Upper lobe of left lung (tissue), 4 donors: ENCODE results near the gene STARD10.
A peak's percentile ranks its signal among the peaks of the same experiment; 100 is the strongest.

Experiments used
- CTCF ChIP-seq, 6 experiments: fragments of 450-650 bp in 4 of 6; fragments of 200-600 bp in 2 of 6; sonication (generic) in 2 of 6; IDR thresholded peaks; one replicate each; pipeline ENCODE4 v1.5.1; 2016 to 2019; ENCODE audit warnings: antibody characterized with exemption in 6 of 6
- EP300 ChIP-seq, 4 donors: sonication (generic); formaldehyde crosslinking; IDR thresholded peaks; one replicate each; pipeline ENCODE4 v1.5.1; 2017; ENCODE audit warnings: antibody characterized with exemption in 4 of 4, control low read depth in 2 of 4
- POLR2A ChIP-seq, 4 donors: fragments of 450-650 bp; IDR thresholded peaks; one replicate each; pipeline ENCODE4 v1.5.1; 2016 to 2017; ENCODE audit warnings: antibody characterized with exemption in 4 of 4, mild to moderate bottlenecking in 2 of 4
- POLR2AphosphoS5 ChIP-seq, 2 donors: sonication (generic); formaldehyde crosslinking; IDR thresholded peaks; one replicate each; pipeline ENCODE4 v1.5.1; 2017; ENCODE audit warnings: antibody characterized with exemption in 2 of 2

DNA sequence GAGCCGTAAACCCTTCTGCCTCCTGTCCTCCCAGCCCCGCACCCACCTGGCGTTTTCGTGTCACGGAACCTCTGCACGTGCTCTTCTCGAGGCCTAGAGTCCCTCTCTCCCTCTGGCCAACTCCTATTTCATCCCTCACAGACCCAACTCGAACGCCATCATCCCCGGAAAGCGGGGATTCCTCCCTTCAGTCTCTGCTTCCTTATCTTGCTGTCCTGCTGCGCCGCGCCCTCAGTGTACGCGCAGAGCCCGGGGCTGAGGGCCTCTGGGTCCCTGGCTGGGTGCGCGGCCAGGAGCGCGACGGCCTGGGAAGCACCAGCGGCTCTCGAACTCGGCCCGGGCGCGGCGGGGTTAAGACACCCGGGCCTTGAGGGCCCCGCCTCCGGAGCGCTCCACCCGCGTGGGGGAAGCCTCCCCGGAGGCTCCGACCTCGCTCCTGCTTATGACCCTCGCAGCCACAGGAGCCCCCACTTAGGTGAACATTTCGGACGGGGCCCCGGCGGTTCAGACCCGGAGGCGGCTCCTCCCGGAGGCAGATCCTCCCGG lies 20.0 kb upstream of the STARD10 start:
- TF ChIP-seq EP300 (IDR thresholded peaks at IDR 0.05) (peak in 1 of 4 donors; percentile 3), CTCF (IDR thresholded peaks at IDR 0.05) (no peak), POLR2AphosphoS5 (IDR thresholded peaks at IDR 0.05) (peak; percentile 31 to 60), POLR2A (IDR thresholded peaks at IDR 0.05) (peak in 1 of 4 donors; percentile 10)
